ENCODE measurements around the gene APMAP.
"Not testable (repeated sequence)": the region's sequence is repeated elsewhere in the genome, so short reads cannot be mapped to it uniquely, and the experiment has no call there.

APMAP gene

GRCh38 chr20:24929867-24930723 lies 62.5 kb downstream of the APMAP start:
- not testable (repeated sequence) for DNase-seq

- not testable (repeated sequence) for DNase-seq
These were observed 63.3 kb downstream of the APMAP start for GRCh38 chr20:24929259-24929658.

DNA sequence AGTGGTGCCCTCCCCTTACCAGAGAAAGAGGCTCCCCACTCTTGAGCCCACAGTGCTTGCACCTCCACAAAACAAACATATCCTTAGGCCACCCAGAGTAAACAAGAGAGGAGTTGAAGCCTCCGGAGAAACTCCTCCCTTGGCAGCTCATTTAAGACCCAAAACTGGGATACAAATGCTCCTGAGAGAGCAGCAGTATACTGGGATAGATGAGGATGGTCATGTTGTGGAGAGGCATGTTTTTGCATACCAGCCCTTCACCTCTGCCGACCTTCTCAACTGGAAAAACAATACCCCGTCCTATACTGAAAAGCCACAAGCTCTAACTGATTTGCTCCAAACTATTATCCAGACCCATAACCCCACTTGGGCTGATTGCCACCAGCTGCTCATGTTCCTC lies 71.8 kb downstream of the APMAP start:
- DNase-seq, result not testable (repeated sequence)

DNA sequence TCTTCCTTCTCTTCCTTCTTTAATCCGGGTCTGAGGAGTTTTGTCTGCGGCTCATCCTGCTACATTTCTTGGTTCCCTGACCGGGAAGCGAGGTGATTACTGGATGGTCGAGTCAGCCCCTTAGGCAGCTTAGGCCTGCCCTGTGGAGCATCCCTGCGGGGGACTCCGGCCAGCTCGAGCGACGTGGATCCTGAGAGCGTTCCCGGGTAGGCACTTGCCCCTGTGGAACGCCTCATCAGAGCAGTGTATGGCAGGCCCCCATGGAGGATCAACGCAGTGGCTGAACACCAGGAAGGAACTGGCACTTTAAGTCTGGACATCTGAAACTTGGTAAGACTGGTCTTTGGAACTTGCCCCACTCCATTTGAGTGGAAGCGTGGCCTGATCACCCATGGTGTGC lies 72.9 kb downstream of the APMAP start:
- DNase-seq, result not testable (repeated sequence)

GRCh38 chr20:24918579-24919566 lies 73.7 kb downstream of the APMAP start:
- DNase-seq, result no peak

- peak; percentile 55 for DNase-seq
These were observed 74.6 kb downstream of the APMAP start for GRCh38 chr20:24917797-24918578.

DNA sequence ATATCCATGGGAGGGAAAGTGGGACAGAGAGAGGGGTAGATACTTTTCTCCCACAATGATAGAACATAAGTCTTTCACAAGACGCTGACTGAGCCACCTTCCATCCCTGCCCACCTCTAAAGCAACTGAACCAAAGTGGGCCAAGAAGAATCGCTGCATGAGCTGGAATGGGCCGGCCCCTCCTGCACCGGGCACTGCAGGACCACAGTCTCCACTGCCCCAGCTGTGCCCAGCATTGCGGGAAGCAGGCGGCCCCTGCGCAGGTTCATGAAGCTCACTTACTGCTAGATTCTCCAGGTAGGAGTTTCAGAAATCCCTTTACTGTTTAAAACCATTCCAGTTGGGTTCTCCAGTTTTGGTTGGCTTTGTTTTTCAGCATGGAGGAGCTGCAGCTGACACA lies 75.5 kb downstream of the APMAP start:
- no peak for DNase-seq

DNA sequence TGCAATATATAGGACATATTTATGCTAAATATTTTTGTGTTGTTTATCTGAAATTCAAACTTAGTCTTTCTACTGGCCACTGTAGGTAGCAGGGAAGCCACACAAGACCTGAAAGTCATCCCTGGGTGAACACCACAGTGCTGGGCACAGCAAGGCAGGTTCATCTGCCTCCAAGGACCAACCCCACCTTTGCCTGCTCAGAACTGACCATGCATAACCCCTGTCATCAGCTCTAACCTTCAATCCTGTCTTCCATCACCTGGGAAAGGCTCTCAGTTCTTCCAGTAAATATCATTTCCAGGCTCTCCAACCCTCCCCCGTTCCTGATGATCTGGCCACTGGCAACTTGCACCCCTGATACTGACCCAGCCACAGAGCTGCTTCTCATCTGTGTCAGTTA lies 76.1 kb downstream of the APMAP start:
- DNase-seq, result no peak

DNA sequence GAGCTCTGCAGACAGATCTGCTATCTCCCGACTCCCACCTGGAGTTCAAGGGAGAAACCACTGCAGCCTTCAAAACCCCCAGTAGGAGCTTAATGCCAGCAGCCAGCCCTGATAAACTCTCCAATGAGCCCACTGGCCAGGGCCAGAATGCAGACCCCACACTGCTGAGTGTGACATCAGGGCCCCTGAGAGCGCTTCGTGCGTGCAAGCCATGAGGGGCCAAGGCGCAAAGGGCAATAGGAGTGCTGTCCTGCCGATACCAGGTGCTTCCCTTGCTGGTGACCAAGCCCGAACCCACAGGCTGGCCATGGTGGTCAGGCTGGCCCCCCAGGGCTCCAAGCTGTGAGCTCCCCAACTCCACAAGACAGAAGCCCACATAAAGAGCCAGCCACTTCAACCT lies 76.7 kb downstream of the APMAP start:
- DNase-seq, result no peak

GRCh38 chr20:24915440-24915839 lies 77.1 kb downstream of the APMAP start:
- no peak for DNase-seq

- no peak for DNase-seq
These were observed 77.9 kb downstream of the APMAP start for GRCh38 chr20:24914388-24915241.

GRCh38 chr20:24913076-24913628 lies 79.4 kb downstream of the APMAP start:
- DNase-seq, result no peak

Data from inflammatory macrophage treated with lipopolysaccharide for 4 hours (primary cell).